T-cell (primary cell): ENCODE measurements around the gene SMAD6. TPM values are rescaled to one million over a fixed set of nuclear protein-coding genes. Genes with fewer than 3 reads are reported as not detected.

Source experiments
- ATAC-seq, 4 experiments: fragments of 200-7000 bp in 3 of 4; fragments of 150-1000 bp in 1 of 4; cut with Tn5 transposase; replicated peaks in 1 of 4; 1 replicate in 3 of 4; 2 replicates in 1 of 4; pipeline ENCODE4 v1.10.0; 2021; ENCODE audit warnings: moderate library complexity in 3 of 4, mild to moderate bottlenecking in 2 of 4, moderate number of reproducible peaks in 1 of 4
- CTCF ChIA-PET, 2 donors: fragments of 300-600 bp; sonication (Branson Sonifier 250); formaldehyde crosslinking; loops; one replicate each; lab custom pipeline; 2022; ENCODE audit warnings: antibody characterized with exemption in 2 of 2; lab: Charles Lee
- POLR2A ChIA-PET, 2 donors: fragments of 300-600 bp; sonication (Branson Sonifier 250); formaldehyde crosslinking; loops; one replicate each; lab custom pipeline; 2022; ENCODE audit warnings: antibody characterized with exemption in 2 of 2; lab: Charles Lee
- DNase-seq, 35 experiments: peaks; one replicate each; pipeline versions ENCODE4 v3.0.0 to v3.0.0-alpha.2; 2013 to 2023
- H3K27ac ChIP-seq: one replicate; pipeline ENCODE4 v1.5.1; 2013; ENCODE audit warnings: low read length
- H3K27me3 ChIP-seq, 2 experiments: replicated peaks in 1 of 2; 1 replicate in 1 of 2; 2 replicates in 1 of 2; pipeline versions ENCODE4 v1.6.1 to v1.7.0; 2013; ENCODE audit warnings: low read length in 1 of 2, mixed read lengths in 1 of 2; ENCODE audit not compliant: control insufficient read depth in 2 of 2, insufficient read depth in 2 of 2; ENCODE audit errors: extremely low read depth in 1 of 2
- H3K36me3 ChIP-seq, 2 donors: 1 replicate in 1 of 2; 2 replicates in 1 of 2; pipeline versions ENCODE4 v1.6.1 to v1.7.0; 2013; ENCODE audit warnings: low read length in 1 of 2; ENCODE audit not compliant: control insufficient read depth in 2 of 2, insufficient read depth in 1 of 2; ENCODE audit errors: extremely low read depth in 1 of 2
- H3K4me1 ChIP-seq, 2 experiments: 1 replicate in 1 of 2; 2 replicates in 1 of 2; pipeline versions ENCODE4 v1.6.1 to v1.7.0; 2013; ENCODE audit warnings: low read length in 2 of 2, mixed read lengths in 1 of 2; ENCODE audit not compliant: insufficient read depth in 2 of 2, control insufficient read depth in 1 of 2; ENCODE audit errors: extremely low read depth in 1 of 2
- H3K4me3 ChIP-seq, 2 donors: 1 replicate in 1 of 2; 2 replicates in 1 of 2; pipeline versions ENCODE4 v1.5.1 to v1.7.0; 2013; ENCODE audit warnings: mild to moderate bottlenecking in 2 of 2, low read length in 1 of 2, moderate library complexity in 1 of 2; ENCODE audit not compliant: control insufficient read depth in 1 of 2; ENCODE audit errors: extremely low read depth in 1 of 2
- H3K9me3 ChIP-seq: 2 replicates; pipeline ENCODE4 v1.7.0; 2013
- H3K27ac Mint-ChIP-seq, 2 donors: one replicate each; pipeline ENCODE4 v1.8.0; 2020 to 2021; ENCODE audit warnings: mild to moderate bottlenecking in 2 of 2, mixed read lengths in 2 of 2
- H3K27me3 Mint-ChIP-seq, 2 donors: one replicate each; pipeline ENCODE4 v1.8.0; 2021 to 2022; ENCODE audit warnings: mixed read lengths in 2 of 2
- H3K36me3 Mint-ChIP-seq: one replicate; pipeline ENCODE4 v1.8.0; 2021; ENCODE audit warnings: mixed read lengths
- H3K4me1 Mint-ChIP-seq, 3 donors: one replicate each; pipeline ENCODE4 v1.8.0; 2020 to 2022; ENCODE audit warnings: mixed read lengths in 3 of 3, mild to moderate bottlenecking in 1 of 3
- H3K4me3 Mint-ChIP-seq, 3 donors: one replicate each; pipeline ENCODE4 v1.8.0; 2020 to 2022; ENCODE audit warnings: mild to moderate bottlenecking in 3 of 3, mixed read lengths in 3 of 3, moderate library complexity in 3 of 3
- H3K9me3 Mint-ChIP-seq, 3 donors: one replicate each; pipeline ENCODE4 v1.8.0; 2020 to 2022; ENCODE audit warnings: mixed read lengths in 3 of 3
- WGBS: methylation state at CpG from one replicate; pipeline ENCODE4 v1.1.5; 2013; ENCODE audit warnings: missing lambda C conversion rate; ENCODE audit not compliant: insufficient coverage; 5-methylcytosine and 5-hydroxymethylcytosine counted together
- total RNA-seq, 35 experiments: library from RNA in 6 of 35; stranded (reverse) in 6 of 35; fragments of 120-200 nt in 1 of 35; gene quantifications; one replicate each; pipeline versions ENCODE4 v1.2.1 to v1.2.4 and lab custom pipeline; 2013 to 2026

Gene SMAD6
- total RNA-seq, 5 donors from 2014 or later (not counting 1 experiment from before 2014, with no cell fraction given), result 0.13 to 0.55 (median 0.33) TPM

- Histone ChIP-seq H3K27ac (no peak overlapping the region), H3K9me3 (no peaks in the 10 kb centered on the region), H3K27me3 (peaks cover 0 to 14% of the 10 kb centered on the region in 2 experiments), H3K36me3 (no peaks in the 10 kb centered on the region), H3K4me1 (no peaks in the 10 kb centered on the region), H3K4me3 (no peak overlapping the region)
- WGBS, result 76% methylated on average over 3 of the region's 4 CpGs
- CTCF ChIA-PET, result no interaction called here
- DNase-seq, result no peak
- H3K4me3 Mint-ChIP-seq, result no peak overlapping the region
- POLR2A ChIA-PET, result no interaction called here
- peaks cover 0 to 5% of the 10 kb centered on the region in 2 donors for H3K27me3 Mint-ChIP-seq
- H3K9me3 Mint-ChIP-seq, result no peaks in the 10 kb centered on the region
- no peaks in the 10 kb centered on the region for H3K36me3 Mint-ChIP-seq
- no peaks in the 10 kb centered on the region for H3K4me1 Mint-ChIP-seq
- no peak for ATAC-seq
- no peak overlapping the region for H3K27ac Mint-ChIP-seq
These were observed 42.7 kb downstream of the SMAD6 start for GRCh38 chr15:66744610-66745279.

GRCh38 chr15:66745530-66746230 lies 43.6 kb downstream of the SMAD6 start:
- no peak overlapping the region for H3K4me3 Mint-ChIP-seq
- DNase-seq (no peak), ATAC-seq (no peak)
- ChIA-PET CTCF (interaction anchor here in 1 of 2 donors (0.6 kb wide), 1 partner anchor 226 kb away, joined by 3 read pairs; no protein-coding TSS in a partner anchor), POLR2A (no interaction called here)
- H3K36me3 Mint-ChIP-seq, result no peaks in the 10 kb centered on the region
- no peaks in the 10 kb centered on the region for H3K4me1 Mint-ChIP-seq
- no peak overlapping the region for H3K27ac Mint-ChIP-seq
- Histone ChIP-seq H3K4me1 (no peaks in the 10 kb centered on the region), H3K9me3 (no peaks in the 10 kb centered on the region), H3K36me3 (no peaks in the 10 kb centered on the region), H3K27me3 (peaks cover 0 to 14% of the 10 kb centered on the region in 2 experiments), H3K27ac (no peak overlapping the region), H3K4me3 (no peak overlapping the region)
- H3K9me3 Mint-ChIP-seq, result no peaks in the 10 kb centered on the region
- WGBS, result 93% methylated on average over 3 of the region's 9 CpGs
- H3K27me3 Mint-ChIP-seq, result peaks cover 0 to 4% of the 10 kb centered on the region in 2 donors

- H3K36me3 ChIP-seq, result no peaks in the 10 kb centered on the region
- Mint-ChIP-seq H3K4me1 (peaks cover 0 to under 1% (median 0%) of the 10 kb centered on the region in 3 donors), H3K27me3 (peaks cover 0 to 3% of the 10 kb centered on the region in 2 donors), H3K4me3 (no peak overlapping the region), H3K9me3 (no peaks in the 10 kb centered on the region), H3K27ac (no peak overlapping the region), H3K36me3 (no peaks in the 10 kb centered on the region)
- DNase-seq, result no peak
- H3K27me3 ChIP-seq, result peaks cover 0 to 14% of the 10 kb centered on the region in 2 experiments
- POLR2A ChIA-PET, result no interaction called here
- no CpG with 5 or more reads among the region's 5 CpGs for WGBS
- no peak for ATAC-seq
- H3K4me1 ChIP-seq, result peaks cover 0 to 1% of the 10 kb centered on the region in 2 experiments
- H3K27ac ChIP-seq, result no peak overlapping the region
- CTCF ChIA-PET, result interaction anchor here (0.6 kb wide), 2 partner anchors 164 to 226 kb away, joined by 3 read pairs; no protein-coding TSS in a partner anchor
- H3K4me3 ChIP-seq, result no peak overlapping the region
- no peaks in the 10 kb centered on the region for H3K9me3 ChIP-seq
These were observed 44.2 kb downstream of the SMAD6 start for GRCh38 chr15:66746231-66746605.

GRCh38 chr15:66747223-66747622 lies 45.2 kb downstream of the SMAD6 start:
- H3K36me3 Mint-ChIP-seq, result no peaks in the 10 kb centered on the region

GRCh38 chr15:66747886-66748707 lies 46.1 kb downstream of the SMAD6 start:
- H3K27me3 ChIP-seq, result peaks cover 0 to 19% of the 10 kb centered on the region in 2 experiments
- no peak overlapping the region for H3K4me3 ChIP-seq
- Mint-ChIP-seq H3K9me3 (no peaks in the 10 kb centered on the region), H3K27me3 (peaks cover 0 to 3% of the 10 kb centered on the region in 2 donors), H3K36me3 (no peaks in the 10 kb centered on the region), H3K4me1 (peaks cover 9 to 12% (median 10%) of the 10 kb centered on the region in 3 donors), H3K27ac (no peak overlapping the region), H3K4me3 (no peak overlapping the region)
- peaks cover 4 to 14% of the 10 kb centered on the region in 2 experiments for H3K4me1 ChIP-seq
- no peak overlapping the region for H3K27ac ChIP-seq
- H3K36me3 ChIP-seq, result no peaks in the 10 kb centered on the region
- ATAC-seq (no peak), DNase-seq (no peak)
- 80% methylated on average over 1 of the region's 10 CpGs for WGBS
- CTCF ChIA-PET, result interaction anchor here in 1 of 2 donors (0.9 kb wide), 1 partner anchor 48 kb away, joined by 4 read pairs; no protein-coding TSS in a partner anchor
- POLR2A ChIA-PET, result no interaction called here
- H3K9me3 ChIP-seq, result no peaks in the 10 kb centered on the region

More at GRCh38 chr15:66747223-66747622, 45.2 kb downstream of the SMAD6 start:
- Histone ChIP-seq H3K4me1 (peaks cover 4 to 11% of the 10 kb centered on the region in 2 experiments), H3K27ac (no peak overlapping the region), H3K4me3 (no peak overlapping the region), H3K36me3 (no peaks in the 10 kb centered on the region), H3K9me3 (no peaks in the 10 kb centered on the region), H3K27me3 (peaks cover 0 to 16% of the 10 kb centered on the region in 2 experiments)
- peaks cover 8 to 10% (median 9%) of the 10 kb centered on the region in 3 donors for H3K4me1 Mint-ChIP-seq
- no peak overlapping the region for H3K4me3 Mint-ChIP-seq
- peaks cover 0 to 3% of the 10 kb centered on the region in 2 donors for H3K27me3 Mint-ChIP-seq
- H3K27ac Mint-ChIP-seq, result no peak overlapping the region
- no peaks in the 10 kb centered on the region for H3K9me3 Mint-ChIP-seq
- DNase-seq, result no peak
- ATAC-seq, result no peak
- ChIA-PET CTCF (interaction anchor here in 1 of 2 donors (0.9 kb wide), 1 partner anchor 47 kb away, joined by 4 read pairs; no protein-coding TSS in a partner anchor), POLR2A (no interaction called here)
- 95% methylated on average over 6 of the region's 8 CpGs for WGBS

- H3K27ac ChIP-seq, result no peak overlapping the region
- no peaks in the 10 kb centered on the region for H3K9me3 Mint-ChIP-seq
- no CpG with 5 or more reads among the region's 3 CpGs for WGBS
- no peaks in the 10 kb centered on the region for H3K36me3 Mint-ChIP-seq
- H3K36me3 ChIP-seq, result no peaks in the 10 kb centered on the region
- CTCF ChIA-PET, result no interaction called here
- H3K27me3 ChIP-seq, result peaks cover 0 to 23% of the 10 kb centered on the region in 2 experiments
- H3K4me1 ChIP-seq, result peaks cover 4 to 14% of the 10 kb centered on the region in 2 experiments
- DNase-seq, result no peak
- no peak overlapping the region for H3K4me3 ChIP-seq
- no peak overlapping the region for H3K4me3 Mint-ChIP-seq
- peaks cover 0 to 3% of the 10 kb centered on the region in 2 donors for H3K27me3 Mint-ChIP-seq
- ATAC-seq, result no peak
- no peak overlapping the region for H3K27ac Mint-ChIP-seq
- POLR2A ChIA-PET, result no interaction called here
- H3K4me1 Mint-ChIP-seq, result peaks cover 9 to 12% (median 10%) of the 10 kb centered on the region in 3 donors
- H3K9me3 ChIP-seq, result no peaks in the 10 kb centered on the region
These were observed 46.6 kb downstream of the SMAD6 start for GRCh38 chr15:66748708-66749035.
